ENCODE results near the gene CARNS1.
"Not testable (repeated sequence)": the region's sequence is repeated elsewhere in the genome, so short reads cannot be mapped to it uniquely, and the experiment has no call there.

Gene CARNS1

GRCh38 chr11:67465530-67465929, 50.1 kb downstream of the CARNS1 start:
- not testable (repeated sequence) for DNase-seq (ENCODE audit: low read depth)

GRCh38 chr11:67466367-67466766, 50.9 kb downstream of the CARNS1 start:
- no peak for DNase-seq (ENCODE audit: low read depth)

GRCh38 chr11:67466962-67467771, 51.7 kb downstream of the CARNS1 start:
- no peak for DNase-seq (ENCODE audit: low read depth)

- no peak for DNase-seq (ENCODE audit: low read depth)
Observed at GRCh38 chr11:67468056-67468455, 52.6 kb downstream of the CARNS1 start.

- no peak for DNase-seq (ENCODE audit: low read depth)
Observed at GRCh38 chr11:67468456-67468758, 52.9 kb downstream of the CARNS1 start.

GRCh38 chr11:67468759-67469507, 53.5 kb downstream of the CARNS1 start, which contains the start of gene TMEM134:
Gene TMEM134, minus strand, starts transcription at chr11:67469251. Its CDS starts 59 bp downstream, at chr11:67469192.
- peak; percentile 86 for DNase-seq (ENCODE audit: low read depth)

- DNase-seq (ENCODE audit: low read depth): no peak
Observed at GRCh38 chr11:67469508-67469811, 54.0 kb downstream of the CARNS1 start.

- DNase-seq (ENCODE audit: low read depth): no peak
Observed at GRCh38 chr11:67470337-67471002, 55.0 kb downstream of the CARNS1 start.

GRCh38 chr11:67472882-67473281, 57.4 kb downstream of the CARNS1 start:
- DNase-seq (ENCODE audit: low read depth): no peak
